Caco-2 (cell line): ENCODE results near the gene PPIL1. TPM values are rescaled to one million over a fixed set of nuclear protein-coding genes. Genes with fewer than 3 reads are reported as not detected.

Experiments used
- BruUV-seq: library from RNA; stranded (reverse); fragments of 400-500 nt; replicated peaks from 2 replicates; lab custom pipeline; 2021; lab: Mats Ljungman, UMichigan
- CTCF ChIA-PET: fragments of 300-600 bp; sonication (Branson Sonifier 250); formaldehyde crosslinking; loops from one replicate; lab custom pipeline; 2022; ENCODE audit warnings: antibody characterized with exemption; lab: Charles Lee
- POLR2A ChIA-PET: fragments of 300-600 bp; sonication (Branson Sonifier 250); formaldehyde crosslinking; loops from one replicate; lab custom pipeline; 2022; ENCODE audit warnings: antibody characterized with exemption; lab: Charles Lee
- DNase-seq, 2 experiments: peaks; one replicate each; pipeline versions ENCODE4 v3.0.0 to v3.0.0-alpha.2; 2020 to 2022
- H3K27me3 ChIP-seq: replicated peaks from 2 replicates; pipeline ENCODE4 v1.6.0; 2011; ENCODE audit warnings: low read length; ENCODE audit not compliant: control insufficient read depth, insufficient read depth
- H3K36me3 ChIP-seq: 2 replicates; pipeline ENCODE4 v1.5.1; 2011; ENCODE audit warnings: low read length; ENCODE audit not compliant: control insufficient read depth, insufficient read depth
- H3K4me1 ChIP-seq: fragments of 250-450 bp; sonication (Bioruptor Pico); 2 replicates; pipeline ENCODE4 v1.5.1; 2020; ENCODE audit warnings: mild to moderate bottlenecking
- H3K4me3 ChIP-seq: 2 replicates; pipeline ENCODE4 v1.5.1; 2011; ENCODE audit warnings: low read depth, mild to moderate bottlenecking, control low read depth, low read length
- H3K9me3 ChIP-seq: fragments of 250-450 bp; sonication (Bioruptor Pico); 2 replicates; pipeline ENCODE4 v1.5.1; 2020; ENCODE audit warnings: mild to moderate bottlenecking, moderate library complexity
- H3K27ac Mint-ChIP-seq: one replicate; pipeline ENCODE4 v1.8.0; 2022; ENCODE audit warnings: mixed read lengths; ENCODE audit not compliant: unreplicated experiment
- H3K27me3 Mint-ChIP-seq: one replicate; pipeline ENCODE4 v1.8.0; 2022; ENCODE audit warnings: mixed read lengths; ENCODE audit not compliant: insufficient read depth, unreplicated experiment
- H3K36me3 Mint-ChIP-seq: one replicate; pipeline ENCODE4 v1.8.0; 2022; ENCODE audit warnings: mild to moderate bottlenecking, mixed read lengths; ENCODE audit not compliant: insufficient read depth, unreplicated experiment
- H3K4me1 Mint-ChIP-seq: one replicate; pipeline ENCODE4 v1.8.0; 2022; ENCODE audit warnings: low read depth, mixed read lengths; ENCODE audit not compliant: unreplicated experiment
- H3K4me3 Mint-ChIP-seq: one replicate; pipeline ENCODE4 v1.8.0; 2022; ENCODE audit warnings: mild to moderate bottlenecking, moderate library complexity, mixed read lengths; ENCODE audit not compliant: unreplicated experiment
- H3K9me3 Mint-ChIP-seq: one replicate; pipeline ENCODE4 v1.8.0; 2022; ENCODE audit warnings: mixed read lengths; ENCODE audit not compliant: unreplicated experiment
- intact Hi-C: fragments of 100-400 bp; cut with micrococcal nuclease; formaldehyde crosslinking; loops from one replicate; pipeline ENCODE4 v1.10.0; 2022; ENCODE audit not compliant: unreplicated experiment
- total RNA-seq: library from RNA; stranded (reverse); gene quantifications from 2 replicates; pipeline ENCODE4 v1.2.3, GENCODE V29; 2022
- TF ChIP-seq, protein P1 (sequence below), 2 experiments: fragments of 200-600 bp in 1 of 2; IDR thresholded peaks; 1 replicate in 1 of 2; 2 replicates in 1 of 2; pipeline versions ENCODE4 v1.5.1 to v1.8.0; 2011 to 2022; ENCODE audit warnings: antibody characterized with exemption in 1 of 2, control low read depth in 1 of 2, inconsistent platforms in 1 of 2, low read depth in 1 of 2, low read length in 1 of 2, mild to moderate bottlenecking in 1 of 2, moderate library complexity in 1 of 2; ENCODE audit not compliant: insufficient read depth in 1 of 2, severe bottlenecking in 1 of 2, unreplicated experiment in 1 of 2

Gene PPIL1
- total RNA-seq, 1 experiment from 2014 or later, result 61.2 TPM

DNA sequence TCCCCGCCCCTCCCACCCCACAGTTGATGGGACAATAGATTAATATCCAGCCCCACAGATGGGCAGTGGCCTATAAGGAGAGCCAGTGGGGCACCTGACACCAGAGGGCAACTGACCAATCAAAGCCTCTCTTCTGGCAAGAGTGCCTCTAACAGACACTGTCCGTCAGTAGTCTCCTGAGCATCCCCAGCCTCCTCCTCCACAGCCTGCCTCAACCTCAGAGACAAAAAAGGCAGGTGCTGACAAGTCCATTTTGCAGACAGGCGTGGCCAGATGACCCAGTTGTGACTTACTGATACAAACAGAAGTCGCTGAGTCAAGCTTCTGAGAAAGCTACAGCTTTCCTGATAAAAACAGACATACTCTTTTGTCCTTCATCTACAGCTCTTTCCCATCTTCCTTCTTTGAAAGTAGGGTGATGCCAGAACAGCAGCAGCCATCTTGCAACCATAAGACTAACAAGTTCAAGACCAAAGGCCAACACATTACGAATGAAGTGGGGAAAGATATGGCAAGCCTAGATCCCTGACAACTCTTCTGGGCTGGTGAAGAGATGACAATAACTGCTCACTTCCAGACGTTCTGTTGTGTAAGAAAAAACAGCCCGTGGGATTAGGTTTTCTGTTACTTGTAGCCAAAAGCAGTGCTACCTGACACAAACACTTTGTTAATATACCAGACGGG lies 12.3 kb downstream of the PPIL1 start:
- H3K36me3 Mint-ChIP-seq, result peaks cover 32% of the 10 kb centered on the region
- ChIA-PET CTCF (no interaction called here), POLR2A (no interaction called here)
- Histone ChIP-seq H3K27me3 (no peaks in the 10 kb centered on the region), H3K36me3 (no peaks in the 10 kb centered on the region; the same call in 1 of the 2 replicates), H3K9me3 (no peaks in the 10 kb centered on the region), H3K4me1 (no peaks in the 10 kb centered on the region), H3K4me3 (no peak overlapping the region)
- H3K9me3 Mint-ChIP-seq, result no peaks in the 10 kb centered on the region
- H3K27ac Mint-ChIP-seq, result no peak overlapping the region
- BruUV-seq, result no TSS peak
- TF ChIP-seq, protein P1, sequence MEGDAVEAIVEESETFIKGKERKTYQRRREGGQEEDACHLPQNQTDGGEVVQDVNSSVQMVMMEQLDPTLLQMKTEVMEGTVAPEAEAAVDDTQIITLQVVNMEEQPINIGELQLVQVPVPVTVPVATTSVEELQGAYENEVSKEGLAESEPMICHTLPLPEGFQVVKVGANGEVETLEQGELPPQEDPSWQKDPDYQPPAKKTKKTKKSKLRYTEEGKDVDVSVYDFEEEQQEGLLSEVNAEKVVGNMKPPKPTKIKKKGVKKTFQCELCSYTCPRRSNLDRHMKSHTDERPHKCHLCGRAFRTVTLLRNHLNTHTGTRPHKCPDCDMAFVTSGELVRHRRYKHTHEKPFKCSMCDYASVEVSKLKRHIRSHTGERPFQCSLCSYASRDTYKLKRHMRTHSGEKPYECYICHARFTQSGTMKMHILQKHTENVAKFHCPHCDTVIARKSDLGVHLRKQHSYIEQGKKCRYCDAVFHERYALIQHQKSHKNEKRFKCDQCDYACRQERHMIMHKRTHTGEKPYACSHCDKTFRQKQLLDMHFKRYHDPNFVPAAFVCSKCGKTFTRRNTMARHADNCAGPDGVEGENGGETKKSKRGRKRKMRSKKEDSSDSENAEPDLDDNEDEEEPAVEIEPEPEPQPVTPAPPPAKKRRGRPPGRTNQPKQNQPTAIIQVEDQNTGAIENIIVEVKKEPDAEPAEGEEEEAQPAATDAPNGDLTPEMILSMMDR (IDR thresholded peaks at IDR 0.05; ENCODE audit: insufficient read depth in 1 of 2, low read depth in 1 of 2, low read length in 1 of 2, severe bottlenecking in 1 of 2, unreplicated experiment in 1 of 2), result no peak
- DNase-seq, result no peak
- H3K4me3 Mint-ChIP-seq, result no peak overlapping the region
- H3K27me3 Mint-ChIP-seq, result no peaks in the 10 kb centered on the region
- intact Hi-C loops, result no loop called here
- peaks cover under 1% of the 10 kb centered on the region for H3K4me1 Mint-ChIP-seq

GRCh38 chr6:36860126-36860525 lies 14.5 kb downstream of the PPIL1 start:
- CTCF ChIA-PET, result no interaction called here
- intact Hi-C loops, result no loop called here

DNA sequence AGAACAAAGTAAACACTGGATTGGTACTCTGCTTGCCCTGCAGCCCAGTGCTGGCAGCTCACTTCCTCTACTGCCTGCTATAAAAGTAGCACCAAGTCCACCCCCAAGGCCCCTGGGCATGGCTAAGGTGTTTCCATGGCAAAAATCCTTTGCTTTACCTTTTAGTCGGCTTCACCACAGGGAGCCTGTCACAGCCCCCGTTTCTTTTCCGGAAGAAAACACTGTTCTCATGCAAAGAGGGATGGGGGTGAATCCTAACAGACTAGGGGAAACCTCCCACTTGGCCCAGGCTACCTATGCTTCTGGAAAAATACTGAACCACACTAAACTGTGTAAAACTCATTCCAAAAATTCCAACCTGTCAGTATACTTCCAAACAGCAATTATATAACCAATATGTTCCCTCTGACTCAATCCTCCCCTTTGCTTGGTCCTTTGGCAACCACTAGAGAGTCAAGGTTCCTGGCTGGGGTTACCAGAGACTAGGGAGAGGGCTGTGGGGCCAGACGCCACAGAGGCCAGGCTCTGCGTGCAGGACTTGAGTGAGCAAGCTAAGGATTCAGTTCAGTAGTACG lies 16.1 kb downstream of the PPIL1 start:
- Mint-ChIP-seq H3K4me3 (no peak overlapping the region), H3K36me3 (peaks cover 28% of the 10 kb centered on the region), H3K27ac (no peak overlapping the region), H3K27me3 (no peaks in the 10 kb centered on the region), H3K9me3 (no peaks in the 10 kb centered on the region), H3K4me1 (no peaks in the 10 kb centered on the region)
- no peak for DNase-seq
- TF ChIP-seq, protein P1 (IDR thresholded peaks at IDR 0.05; ENCODE audit: insufficient read depth in 1 of 2, low read depth in 1 of 2, low read length in 1 of 2, severe bottlenecking in 1 of 2, unreplicated experiment in 1 of 2), result no peak
- POLR2A ChIA-PET, result no interaction called here
- H3K36me3 ChIP-seq, result no peaks in the 10 kb centered on the region; the same call in 1 of the 2 replicates
- no peaks in the 10 kb centered on the region for H3K27me3 ChIP-seq
- no peak overlapping the region for H3K4me3 ChIP-seq
- no TSS peak for BruUV-seq
- H3K4me1 ChIP-seq, result no peaks in the 10 kb centered on the region
- H3K9me3 ChIP-seq, result no peaks in the 10 kb centered on the region
- CTCF ChIA-PET, result interaction anchor here (0.6 kb wide), 1 partner anchor 166 kb away, joined by 3 read pairs; no protein-coding TSS in a partner anchor
- intact Hi-C loops, result no loop called here

More at GRCh38 chr6:36860126-36860525, 14.5 kb downstream of the PPIL1 start:
- H3K36me3 ChIP-seq, result no peaks in the 10 kb centered on the region; the same call in 1 of the 2 replicates
- Mint-ChIP-seq H3K4me3 (no peak overlapping the region), H3K36me3 (peaks cover 32% of the 10 kb centered on the region), H3K27ac (no peak overlapping the region), H3K4me1 (no peaks in the 10 kb centered on the region), H3K27me3 (no peaks in the 10 kb centered on the region), H3K9me3 (no peaks in the 10 kb centered on the region)
- H3K9me3 ChIP-seq, result no peaks in the 10 kb centered on the region
- H3K4me1 ChIP-seq, result no peaks in the 10 kb centered on the region
- no peak overlapping the region for H3K4me3 ChIP-seq
- DNase-seq, result no peak
- TF ChIP-seq, protein P1 (IDR thresholded peaks at IDR 0.05; ENCODE audit: insufficient read depth in 1 of 2, low read depth in 1 of 2, low read length in 1 of 2, severe bottlenecking in 1 of 2, unreplicated experiment in 1 of 2), result no peak
- H3K27me3 ChIP-seq, result no peaks in the 10 kb centered on the region
- POLR2A ChIA-PET, result no interaction called here
- no TSS peak for BruUV-seq
